Lung (tissue), 12 donors: Measurements from ENCODE around the gene ZBTB4. TPM values are rescaled to one million over a fixed set of nuclear protein-coding genes. Genes with fewer than 3 reads are reported as not detected.
"Not testable (repeated sequence)": the region's sequence is repeated elsewhere in the genome, so short reads cannot be mapped to it uniquely, and the experiment has no call there.

ENCODE experiments used
- ATAC-seq: fragments of 200-7000 bp; cut with Tn5 transposase; one replicate; pipeline ENCODE4 v1.9.1; 2020; ENCODE audit warnings: moderate number of reproducible peaks; ENCODE audit not compliant: insufficient read depth, low FRiP score
- DNase-seq, 3 donors: peaks; one replicate each; pipeline ENCODE4 v3.0.0-alpha.2; 2013 to 2017
- H3K27ac ChIP-seq, 2 donors: one replicate each; pipeline ENCODE4 v1.5.1; 2013; ENCODE audit warnings: mild to moderate bottlenecking in 2 of 2, moderate library complexity in 2 of 2, control low read depth in 1 of 2, inconsistent platforms in 1 of 2, low read depth in 1 of 2, low read length in 1 of 2
- H3K27me3 ChIP-seq, 3 donors: one replicate each; pipeline ENCODE4 v1.5.1; 2013; ENCODE audit warnings: low read length in 2 of 3; ENCODE audit not compliant: control insufficient read depth in 3 of 3, insufficient read depth in 3 of 3
- H3K36me3 ChIP-seq, 4 donors: one replicate each; pipeline ENCODE4 v1.5.1; 2013; ENCODE audit warnings: low read length in 4 of 4, mild to moderate bottlenecking in 1 of 4, moderate library complexity in 1 of 4; ENCODE audit not compliant: control insufficient read depth in 4 of 4, insufficient read depth in 4 of 4
- H3K4me1 ChIP-seq, 5 donors: one replicate each; pipeline ENCODE4 v1.5.1; 2013; ENCODE audit warnings: low read length in 5 of 5, mild to moderate bottlenecking in 2 of 5, moderate library complexity in 1 of 5; ENCODE audit not compliant: control insufficient read depth in 5 of 5, insufficient read depth in 5 of 5
- H3K4me3 ChIP-seq: one replicate; pipeline ENCODE4 v1.5.1; 2013; ENCODE audit warnings: mild to moderate bottlenecking, control low read depth, moderate library complexity
- H3K9ac ChIP-seq, 2 donors: one replicate each; pipeline ENCODE4 v1.5.1; 2013; ENCODE audit warnings: low read length in 2 of 2, control low read depth in 1 of 2; ENCODE audit not compliant: insufficient read depth in 1 of 2
- H3K9me3 ChIP-seq, 4 donors: one replicate each; pipeline ENCODE4 v1.5.1; 2013; ENCODE audit warnings: low read length in 3 of 4, mild to moderate bottlenecking in 1 of 4, moderate library complexity in 1 of 4; ENCODE audit not compliant: control insufficient read depth in 4 of 4, insufficient read depth in 3 of 4
- CTCF ChIP-seq: IDR thresholded peaks from 2 replicates; pipeline ENCODE4 v1.5.1; 2012; ENCODE audit warnings: mild to moderate bottlenecking; ENCODE audit errors: control extremely low read depth, extremely low read depth
- WGBS, 2 donors: extraction: QIAGEN DNeasy Blood & Tissue Kit; methylation state at CpG; one replicate each; pipeline ENCODE4 v1.1.7; 2013; 5-methylcytosine and 5-hydroxymethylcytosine counted together
- polyA plus RNA-seq, 2 donors: library from polyadenylated mRNA; stranded (reverse); fragments of 200-250 nt; gene quantifications; one replicate each; pipeline ENCODE4 v1.2.1, GENCODE V29; 2013
- total RNA-seq, 2 donors: library from RNA; depleted of rRNA in 1 of 2; stranded (reverse); fragments of >200 nt in 1 of 2; gene quantifications; one replicate each; pipeline ENCODE4 v1.2.1, GENCODE V29; 2014 to 2021
- donor health status: control.
- donor health status: control.
- donor health status: Bipolar disorder and iron deficiency.
- donor health status: healthy.
- donor health status: DM: yes; HTN: yes; CAD: no.

Gene ZBTB4
- total and polyA plus RNA-seq, 4 donors = 20.1 to 56.4 (median 33.5) TPM

GRCh38 chr17:7484067-7484918, 4.9 kb upstream of the ZBTB4 start, which contains the start of gene POLR2A:
Gene POLR2A, plus strand, starts transcription at chr17:7484366.
- Histone ChIP-seq H3K9ac (peak within 1 kb of the TSS; percentile 98 to 99), H3K27me3 (no peaks in the 10 kb centered on the region), H3K9me3 (no peaks in the 10 kb centered on the region), H3K4me3 (peak within 1 kb of the TSS; percentile 68), H3K4me1 (peaks cover 8 to 54% (median 29%) of the 10 kb centered on the region in 5 donors), H3K36me3 (no peaks in the 10 kb centered on the region), H3K27ac (peak within 1 kb of the TSS; percentile 99 to 100)
- DNase-seq (peak; percentile 99), ATAC-seq (peak; percentile 85)
- 0 to 1% methylated on average over 62 to 64 of the region's 64 CpGs for WGBS, 2 donors
- no peak for TF ChIP-seq CTCF

- Histone ChIP-seq H3K4me3 (peak overlapping the region; percentile 59), H3K9me3 (no peaks in the 10 kb centered on the region), H3K9ac (peak overlapping the region; percentile 98 to 99), H3K27me3 (no peaks in the 10 kb centered on the region), H3K27ac (peak overlapping the region; percentile 99 to 100), H3K36me3 (no peaks in the 10 kb centered on the region), H3K4me1 (peaks cover 6 to 54% (median 25%) of the 10 kb centered on the region in 5 donors)
- WGBS, 2 donors = 0 to 1% methylated on average over 38 of the region's 38 CpGs
- DNase-seq (peak; percentile 96), ATAC-seq (peak; percentile 65)
- no peak for TF ChIP-seq CTCF
These were observed 4.0 kb upstream of the ZBTB4 start for GRCh38 chr17:7483255-7484066.

- not testable (repeated sequence) for H3K27me3 ChIP-seq, H3K9me3 ChIP-seq, H3K36me3 ChIP-seq, DNase-seq, H3K4me3 ChIP-seq, ATAC-seq
- Histone ChIP-seq H3K9ac (peak overlapping the region; percentile 98 to 99), H3K27ac (peak overlapping the region; percentile 99 to 100), H3K4me1 (peaks cover 6 to 59% (median 29%) of the 10 kb centered on the region in 5 donors)
- 74 to 78% methylated on average over 6 of the region's 6 CpGs for WGBS, 2 donors
These were observed 3.3 kb upstream of the ZBTB4 start for GRCh38 chr17:7482742-7483088.

- Histone ChIP-seq H3K4me1 (peaks cover 0 to 59% (median 30%) of the 10 kb centered on the region in 5 donors), H3K27ac (peak overlapping the region in 1 of 2 donors; percentile 100), H3K9ac (peak overlapping the region in 1 of 2 donors; percentile 23)
- 86 to 88% methylated on average over 31 of the region's 31 CpGs for WGBS, 2 donors
- DNase-seq, H3K9me3 ChIP-seq, H3K4me3 ChIP-seq, ATAC-seq, H3K36me3 ChIP-seq, H3K27me3 ChIP-seq: not testable (repeated sequence)
These were observed 2.7 kb upstream of the ZBTB4 start for GRCh38 chr17:7481842-7482741.

- H3K9ac ChIP-seq = peak within 1 kb of the TSS; percentile 65 to 86
- H3K27ac ChIP-seq = peak within 1 kb of the TSS; percentile 98 to 100
- H3K4me3 ChIP-seq, H3K36me3 ChIP-seq, DNase-seq, H3K9me3 ChIP-seq, H3K27me3 ChIP-seq, ATAC-seq: not testable (repeated sequence)
- 93 to 100% methylated on average over 4 of the region's 4 CpGs for WGBS, 2 donors
- peaks cover 8 to 60% (median 35%) of the 10 kb centered on the region in 5 donors for H3K4me1 ChIP-seq
These were observed 1.8 kb upstream of the ZBTB4 start, which contains the start of gene SLC35G6 for GRCh38 chr17:7481275-7481674. Gene SLC35G6, plus strand, starts transcription at chr17:7481446. Its CDS starts 71 bp downstream, at chr17:7481517.
